EL (cell line): ENCODE measurements around the gene HS3ST6.
"Not testable (repeated sequence)": the region's sequence is repeated elsewhere in the genome, so short reads cannot be mapped to it uniquely, and the experiment has no call there.

Experiments
- DNase-seq: peaks from one replicate; pipeline ENCODE4 v3.0.0-alpha.2; 2016

HS3ST6 gene

DNA sequence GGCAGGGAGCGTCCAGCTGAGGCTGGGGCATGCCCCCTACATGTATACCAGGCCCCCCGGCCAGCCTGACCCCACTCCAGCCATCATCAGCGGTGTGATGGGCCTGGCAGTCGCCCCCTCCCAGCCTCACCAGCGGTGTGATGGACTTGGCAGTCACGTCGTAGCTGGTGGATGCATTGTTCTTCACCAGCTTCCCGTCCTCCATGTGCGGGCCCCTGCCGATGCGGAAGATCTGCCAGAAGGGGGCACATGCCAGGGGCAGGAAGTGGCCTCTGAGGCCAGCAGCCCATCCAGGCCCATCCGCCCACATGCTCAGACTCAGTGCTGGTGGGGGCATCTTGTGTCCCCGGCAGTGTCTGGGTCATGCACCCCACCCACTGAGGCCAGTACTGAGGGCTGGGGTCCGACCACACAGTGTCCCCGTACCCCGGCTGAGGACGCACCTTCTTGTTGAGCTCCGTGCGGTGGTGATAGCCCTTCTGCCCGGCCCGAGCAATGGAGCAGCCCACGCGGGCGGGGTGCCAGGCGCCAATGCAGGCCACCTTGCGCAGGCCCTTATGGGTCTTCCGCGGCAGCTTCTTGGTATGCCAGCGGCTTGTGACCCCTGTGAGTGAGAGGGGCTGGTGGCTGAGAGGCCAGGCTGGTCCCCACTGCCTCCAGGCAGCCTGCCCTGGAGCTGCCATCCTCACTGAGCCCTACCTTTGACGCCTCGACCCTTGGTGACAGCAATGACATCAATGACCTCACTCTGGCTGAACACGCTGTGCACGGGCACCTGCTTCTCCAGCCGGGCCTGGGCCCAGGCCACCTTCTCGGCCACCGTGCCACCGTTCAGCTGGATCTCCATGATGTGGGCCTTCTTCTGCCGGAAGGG is 28.5 kb upstream of the HS3ST6 start:
- DNase-seq: no peak

DNA sequence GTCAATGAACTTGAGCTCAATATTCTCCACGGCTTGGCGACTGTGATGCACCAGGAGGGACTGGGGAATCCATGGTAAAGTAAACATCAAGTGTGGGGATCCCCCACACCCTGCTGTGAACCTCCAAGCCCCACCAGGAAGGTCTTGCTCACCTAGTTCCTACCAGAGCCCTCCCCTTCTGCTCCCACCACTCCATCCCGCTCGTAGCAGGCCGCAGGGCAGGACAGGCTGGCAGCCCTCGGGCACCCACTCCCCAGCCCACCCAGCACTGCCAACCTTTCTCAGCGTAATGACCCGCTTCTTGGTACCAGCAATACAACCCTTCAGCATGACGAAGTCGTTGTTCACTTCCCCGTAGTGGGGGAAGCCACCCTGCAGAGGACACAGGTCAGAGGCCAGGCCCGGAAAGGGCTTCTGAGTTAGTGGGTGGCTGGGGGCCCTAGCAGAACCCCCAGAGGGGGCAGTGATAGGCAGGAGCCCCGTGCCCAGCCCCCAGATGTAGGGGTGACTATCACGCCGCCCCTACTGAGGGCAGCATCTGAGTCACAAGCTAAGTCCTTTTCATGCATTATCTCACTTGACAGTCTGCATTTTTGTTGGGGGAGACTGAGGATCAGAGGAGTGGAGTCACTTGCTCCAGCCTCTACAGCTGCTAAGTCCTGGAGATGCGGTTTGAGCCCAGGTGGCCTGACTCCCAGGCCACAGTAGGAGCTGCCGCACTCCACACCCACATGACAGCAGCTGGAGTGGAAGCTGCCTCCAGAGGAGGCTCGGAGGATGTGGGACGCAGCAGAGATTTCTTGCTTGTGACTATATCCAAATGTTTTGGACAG is 27.6 kb upstream of the HS3ST6 start:
- DNase-seq: no peak

GRCh38 chr16:1944612-1945199 is 26.5 kb upstream of the HS3ST6 start:
- DNase-seq: no peak

DNA sequence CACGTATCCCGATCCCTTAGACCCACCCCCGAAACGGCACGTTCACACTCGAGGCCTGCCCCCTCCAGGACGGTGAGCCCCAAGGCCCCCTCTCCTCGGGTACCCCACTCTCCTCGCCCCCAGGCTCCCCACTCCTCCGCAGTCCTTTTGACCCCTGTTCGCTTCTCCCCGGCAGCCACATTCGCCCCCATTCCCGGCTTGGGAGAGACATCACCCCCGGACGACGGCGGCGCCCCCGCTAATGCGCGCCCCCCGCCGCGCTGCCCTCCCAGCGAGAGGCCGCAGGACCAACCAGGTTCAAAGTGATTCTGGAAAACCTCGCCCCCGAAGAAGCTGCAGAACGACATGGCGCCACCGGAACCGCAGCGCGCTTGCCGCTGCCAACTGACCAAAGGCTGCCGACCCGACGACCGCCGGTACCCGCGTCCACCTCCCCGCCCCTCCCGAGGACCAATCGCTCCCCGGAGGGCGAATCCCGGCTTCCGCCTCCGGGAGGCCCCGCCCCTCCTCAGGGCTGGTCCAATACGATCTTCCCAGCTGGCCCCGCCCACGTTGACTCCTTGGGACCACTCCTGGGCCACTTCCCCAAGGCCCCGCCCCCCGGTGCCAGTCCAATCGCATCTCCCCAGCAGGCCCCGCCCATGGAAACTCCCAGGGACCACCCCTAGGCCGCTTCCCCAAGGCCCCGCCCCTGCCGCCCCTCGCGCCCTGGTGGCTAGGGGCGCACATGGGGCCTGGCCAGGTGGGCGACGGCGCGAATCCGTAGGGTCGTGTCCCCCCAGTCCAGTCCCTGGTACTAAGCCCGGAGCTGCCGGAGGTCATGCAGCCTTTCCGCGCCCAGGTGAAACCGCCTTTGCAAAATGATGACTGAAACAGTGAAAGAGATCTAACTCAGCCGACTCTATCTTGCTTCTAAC is 24.9 kb upstream of the HS3ST6 start, which contains the start of gene MSRB1:
MSRB1 (minus strand) TSS at position 390 of the 917 bp plus-strand sequence; CDS start at position 347, 43 bp downstream.
- DNase-seq: peak; percentile 99

DNA sequence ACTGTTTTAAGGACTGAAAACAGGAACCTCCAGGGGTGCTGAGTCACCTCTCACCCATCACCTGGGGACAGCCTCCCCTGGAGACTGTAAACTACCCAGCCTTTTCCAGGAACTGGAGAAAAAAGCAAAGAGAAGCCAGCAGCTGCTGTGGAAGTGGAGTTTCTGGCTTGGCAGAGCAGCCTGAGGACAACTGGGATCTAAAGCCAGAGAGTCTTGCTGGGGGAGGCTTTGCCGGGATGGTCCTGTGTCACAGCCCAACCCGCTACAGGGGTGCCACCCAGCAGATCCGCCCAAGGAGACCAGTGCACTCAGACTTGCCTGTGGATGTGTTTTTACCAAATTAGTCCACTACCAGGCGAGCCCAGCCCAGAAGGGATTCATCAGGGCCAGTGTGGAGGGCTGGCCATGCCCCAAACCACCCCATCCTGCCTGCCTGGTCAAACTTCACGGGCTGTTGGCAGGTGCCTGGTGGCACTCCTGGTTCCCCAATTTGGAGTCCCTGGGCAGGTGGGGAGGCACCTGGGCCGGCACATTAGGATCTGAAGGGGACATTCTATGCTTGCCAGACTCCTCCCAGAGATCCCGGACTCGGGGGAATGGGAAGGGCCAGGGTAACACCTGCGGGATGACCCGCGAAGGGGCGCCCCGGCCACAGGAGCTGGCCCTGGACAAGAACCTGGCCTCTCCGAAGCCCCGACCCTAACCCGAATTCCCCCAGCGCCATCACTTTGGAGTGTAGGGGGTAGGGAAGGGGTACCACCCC is 24.0 kb upstream of the HS3ST6 start:
- DNase-seq: no peak

DNA sequence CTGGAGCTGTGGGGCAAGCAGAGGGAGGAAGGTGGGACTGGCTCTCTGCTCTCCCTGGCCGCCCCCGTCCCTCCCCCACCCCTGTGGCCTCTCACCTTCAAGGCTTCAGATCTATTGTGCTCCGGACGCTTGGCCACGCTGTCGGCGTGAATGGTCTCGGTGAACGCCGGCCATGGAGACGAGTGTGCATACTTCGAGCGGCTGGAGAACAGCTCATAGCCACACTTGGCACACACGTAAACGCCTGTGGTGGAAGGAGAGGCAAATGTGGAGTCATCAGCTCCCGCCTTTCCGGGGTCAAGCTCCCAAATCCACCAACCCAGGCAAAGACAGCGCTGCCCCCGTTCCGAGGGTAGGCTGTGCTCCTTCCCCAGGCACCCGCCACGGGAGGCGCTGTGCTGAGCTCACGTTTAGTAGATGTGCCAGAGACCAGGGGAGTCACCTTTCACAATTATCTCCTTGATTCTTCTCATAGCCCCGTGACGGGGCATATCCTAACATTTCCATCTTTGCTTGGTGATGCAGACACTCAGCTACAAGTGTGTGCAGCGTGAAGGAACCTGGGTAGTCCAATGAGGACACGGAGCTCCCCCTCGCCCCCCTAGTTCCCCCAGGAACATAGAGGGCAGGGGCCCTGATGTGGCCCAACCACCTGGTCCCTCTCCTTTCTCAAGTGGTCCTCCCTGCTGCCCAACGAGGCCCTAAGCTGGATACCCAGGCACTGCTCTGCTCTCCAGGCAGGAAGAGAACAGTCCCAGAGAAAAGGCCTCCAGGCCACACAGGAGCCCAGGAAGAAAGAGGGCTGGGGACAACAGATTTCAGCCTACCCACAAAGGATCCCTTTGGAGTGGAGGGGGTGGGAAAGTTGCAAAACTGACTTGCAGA is 23.2 kb upstream of the HS3ST6 start:
- DNase-seq: no peak

DNA sequence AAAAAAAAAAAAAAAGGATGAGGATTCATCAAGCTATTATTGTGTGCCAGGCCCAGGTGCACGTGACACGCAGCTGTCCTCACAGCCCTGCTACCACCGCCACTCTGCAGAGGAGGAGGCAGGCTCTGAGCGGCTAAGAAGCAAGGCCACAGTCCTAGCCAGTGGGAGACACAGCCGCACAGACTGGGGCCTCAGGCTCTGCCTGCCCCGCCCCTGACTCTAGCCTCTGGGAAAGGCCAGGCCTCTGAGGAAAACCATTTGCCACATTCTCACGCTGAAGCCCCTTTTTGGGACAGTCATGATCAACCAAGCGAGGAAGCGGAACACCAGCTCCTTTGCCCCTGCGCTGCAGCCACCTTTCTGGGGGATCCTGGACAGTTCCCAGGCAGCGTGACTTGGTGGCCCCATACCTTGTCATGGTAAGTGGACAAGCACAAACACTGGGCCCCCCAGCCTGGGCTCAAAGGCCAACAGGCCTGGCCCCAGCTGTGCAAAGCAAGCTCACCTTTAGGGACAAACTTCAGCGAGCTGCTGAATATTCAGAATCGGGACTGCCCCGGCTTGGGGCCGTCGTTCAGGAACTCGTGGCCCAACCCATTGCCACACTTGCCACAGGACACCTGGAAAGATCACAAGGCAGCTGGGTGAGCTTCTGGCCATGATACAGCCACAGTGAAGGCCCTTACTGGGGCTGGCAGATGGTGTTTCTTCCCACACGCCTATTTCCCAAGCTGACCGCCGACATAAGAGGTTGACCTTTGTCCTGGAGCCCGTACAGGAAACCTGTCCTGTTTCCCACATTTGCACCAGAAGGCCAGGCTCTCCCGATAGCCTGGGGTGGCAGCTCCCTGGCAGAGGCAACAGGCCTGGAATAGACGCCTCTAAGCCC is 22.3 kb upstream of the HS3ST6 start:
- no peak for DNase-seq

DNA sequence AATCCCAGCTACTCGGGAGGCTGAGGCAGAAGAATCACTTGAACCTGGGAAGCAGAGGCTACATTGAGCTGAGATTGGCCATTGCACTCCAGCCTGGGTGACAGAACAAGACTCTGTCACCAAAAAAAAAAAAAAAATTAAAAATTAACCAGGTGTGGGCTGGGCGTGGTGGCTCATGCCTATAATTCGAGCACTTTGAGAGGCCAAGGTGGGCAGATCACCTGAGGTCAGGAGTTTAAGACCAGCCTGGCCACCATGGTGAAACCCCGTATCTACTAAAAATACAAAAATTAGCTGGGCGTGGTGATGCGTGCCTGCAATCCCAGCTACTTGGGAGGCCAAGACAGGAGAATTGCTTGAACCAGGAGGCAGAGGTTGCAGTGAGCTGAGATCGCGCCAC is 21.6 kb upstream of the HS3ST6 start:
- not testable (repeated sequence) for DNase-seq

DNA sequence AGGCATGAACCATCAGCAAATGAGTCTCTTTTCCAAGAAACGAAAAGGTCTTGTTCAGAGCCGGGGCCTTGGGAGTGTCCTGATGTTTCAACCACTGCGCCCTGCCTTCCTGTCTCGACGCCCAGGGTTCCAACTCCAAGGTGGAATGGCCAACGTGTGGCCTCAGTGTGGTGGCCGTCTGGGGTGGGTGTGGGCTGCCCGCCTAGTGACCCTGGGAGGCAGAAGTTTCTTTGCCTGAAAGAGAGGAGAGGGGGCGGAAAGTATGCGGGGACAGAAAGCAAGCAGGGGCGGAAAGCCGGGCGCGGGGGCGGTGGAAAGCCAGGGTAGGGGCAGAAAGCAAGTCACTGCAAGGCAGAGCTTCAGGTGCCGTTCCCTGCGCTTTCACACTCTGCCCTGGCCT is 20.7 kb upstream of the HS3ST6 start:
- no peak for DNase-seq

DNA sequence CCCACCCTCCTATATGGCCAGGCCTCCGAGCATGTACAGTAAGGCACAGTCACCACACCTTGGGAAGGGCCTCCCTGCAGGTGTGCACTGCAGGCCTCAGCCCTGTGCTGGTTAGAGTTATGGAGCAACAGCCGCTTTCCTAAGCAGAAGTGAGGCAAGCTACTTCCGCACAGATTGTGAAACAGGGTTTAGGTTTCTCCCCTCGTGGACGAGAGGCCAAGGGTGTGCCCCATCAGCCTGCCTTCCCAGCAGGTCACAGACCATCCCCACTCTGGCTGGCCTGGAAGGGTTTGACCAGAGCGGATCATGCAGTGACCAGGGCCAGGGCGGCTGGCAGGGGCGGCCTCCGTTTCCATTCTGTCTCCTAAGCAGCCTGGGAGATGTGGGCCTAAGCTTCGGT is 20.1 kb upstream of the HS3ST6 start:
- DNase-seq: no peak

GRCh38 chr16:1936945-1937479 is 18.8 kb upstream of the HS3ST6 start:
- DNase-seq: no peak

- DNase-seq: no peak
These were observed 15.0 kb upstream of the HS3ST6 start for GRCh38 chr16:1933097-1933661.

GRCh38 chr16:1932050-1933028 is 14.1 kb upstream of the HS3ST6 start:
- DNase-seq: no peak

DNA sequence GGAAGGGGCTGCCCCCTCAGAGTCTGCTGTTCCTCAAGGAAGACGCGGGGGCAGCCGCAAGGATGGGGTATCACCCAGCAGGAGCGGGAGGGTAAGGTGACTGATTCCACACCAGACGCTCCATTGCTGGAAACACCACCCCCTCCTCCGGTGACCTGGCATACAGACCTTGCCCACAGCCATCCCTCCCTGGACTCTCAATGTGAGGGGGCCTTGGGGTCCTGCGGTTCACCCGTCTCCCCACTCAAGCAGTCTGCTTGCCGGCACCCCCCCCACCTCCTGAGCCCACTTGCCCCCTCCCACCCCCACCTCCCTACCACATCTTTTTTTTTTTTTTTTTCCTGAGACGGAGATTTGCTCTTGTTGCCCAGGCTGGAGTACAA is 12.1 kb upstream of the HS3ST6 start:
- DNase-seq: no peak

DNA sequence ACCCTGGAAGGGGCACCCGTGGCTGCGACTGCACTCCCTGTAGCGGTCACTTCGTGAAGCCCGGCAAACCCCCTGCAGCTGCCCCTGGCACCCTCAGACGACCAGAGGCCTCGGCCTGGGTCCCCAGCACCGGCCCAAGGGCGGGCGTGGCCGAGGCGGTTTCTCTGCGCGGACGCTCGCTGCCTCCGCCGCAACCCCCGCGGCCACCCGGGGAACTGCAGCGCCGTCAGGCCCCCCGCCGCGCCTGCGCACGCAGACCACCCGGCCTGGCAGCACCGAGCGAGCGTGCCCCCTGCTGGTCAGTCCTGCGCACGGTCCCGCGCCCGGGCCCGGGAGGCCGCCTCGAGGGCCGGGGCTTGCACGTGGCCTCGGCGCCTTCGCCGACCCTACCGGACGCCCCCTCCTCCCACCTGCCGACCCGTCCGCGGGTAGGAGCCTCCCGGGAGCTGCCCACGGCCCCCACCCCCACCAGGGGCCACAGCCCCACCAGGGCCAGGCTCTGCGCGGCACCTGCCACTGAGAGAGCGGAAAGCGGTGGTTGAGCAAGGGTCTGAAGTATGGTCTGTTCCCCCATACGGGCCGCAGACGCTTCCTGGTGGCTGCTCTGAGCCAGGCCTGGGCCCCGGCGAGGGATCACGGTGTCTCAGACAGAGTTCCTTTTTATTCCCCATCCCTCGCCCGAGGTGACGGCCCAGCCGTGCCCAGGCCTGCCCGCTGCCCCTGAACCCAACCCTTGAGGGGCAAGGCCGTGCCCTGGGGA is 11.5 kb upstream of the HS3ST6 start:
- DNase-seq: peak; percentile 79

- peak; percentile 33 for DNase-seq
These were observed 10.9 kb upstream of the HS3ST6 start for GRCh38 chr16:1929105-1929504.

- no peak for DNase-seq
These were observed 8.1 kb upstream of the HS3ST6 start for GRCh38 chr16:1926271-1926670.
